ENCODE data around the gene RASA3. TPM values are rescaled to one million over a fixed set of nuclear protein-coding genes. Genes with fewer than 3 reads are reported as not detected.

Gene RASA3
- total and polyA plus RNA-seq, 10 of the 15 experiments (the other 5 are each of a cell fraction or from before 2014, with no cell fraction given), result 0.79 to 33.9 (median 17.6) TPM

DNA sequence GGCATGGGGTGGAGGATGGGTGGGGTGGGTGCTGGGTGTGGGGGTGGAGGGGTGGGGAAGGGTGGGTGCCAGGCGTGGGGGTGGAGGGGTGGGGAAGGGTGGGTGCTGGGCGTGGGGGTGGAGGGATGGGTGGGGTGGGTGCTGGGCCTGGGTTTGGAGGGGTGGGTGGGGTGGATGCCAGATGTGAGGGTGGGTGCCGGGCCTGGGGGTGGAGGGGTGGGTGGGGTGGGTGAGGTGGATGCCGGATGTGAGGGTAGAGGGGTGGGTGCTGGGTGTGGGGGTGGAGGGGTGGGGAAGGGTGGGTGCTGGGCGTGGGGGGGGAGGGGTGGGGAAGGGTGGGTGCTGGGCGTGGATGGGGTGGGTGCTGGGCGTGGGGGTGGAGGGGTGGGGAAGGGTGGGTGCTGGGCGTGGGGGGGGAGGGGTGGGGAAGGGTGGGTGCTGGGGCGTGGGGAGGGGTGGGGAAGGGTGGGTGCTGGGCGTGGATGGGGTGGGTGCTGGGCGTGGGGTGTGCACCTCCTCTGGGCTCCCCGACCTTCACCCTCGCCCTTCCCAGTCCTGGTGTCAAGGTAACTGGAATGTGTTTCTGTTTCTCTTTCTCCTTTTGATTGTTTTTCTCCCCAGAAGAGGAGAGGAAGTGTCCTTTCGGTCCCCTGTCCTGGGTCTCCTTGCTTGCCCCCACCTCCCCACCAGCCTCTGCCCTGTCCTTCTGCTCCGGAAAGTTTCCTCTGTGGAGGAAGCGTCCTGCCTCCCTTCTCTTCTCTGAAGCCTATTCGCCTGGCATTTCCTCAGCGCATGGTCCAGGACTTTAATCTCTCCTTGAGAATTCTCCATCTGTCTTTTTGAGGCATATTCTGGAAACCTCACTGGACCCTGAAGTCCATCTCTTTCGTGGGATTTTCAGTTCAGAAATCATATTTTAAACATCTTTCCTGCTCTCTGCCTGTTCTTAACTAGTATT, 23.8 kb upstream of the RASA3 start:
- no TSS peak for BruUV-seq (replicated peaks)
- no peaks in the 10 kb centered on the region for H3K79me2 ChIP-seq (ENCODE audit: control insufficient read depth, insufficient read depth, low read length)
- H2AFZ ChIP-seq (ENCODE audit: control insufficient read depth, low read depth, low read length), result no peak overlapping the region
- intact Hi-C loops (cut with micrococcal nuclease; ENCODE audit: unreplicated experiment), result no loop called here
- no peaks in the 10 kb centered on the region for H3K36me3 ChIP-seq (ENCODE audit: control insufficient read depth in 2 of 2, insufficient read depth in 2 of 2, low read length in 1 of 2)
- in situ Hi-C loops (cut with MboI), result no loop called here
- peaks cover 4% of the 10 kb centered on the region for H3K4me1 ChIP-seq (ENCODE audit: control insufficient read depth, insufficient read depth, low read length)
- no peak overlapping the region for H3K4me3 ChIP-seq
- ChIA-PET POLR2A (no interaction called here), RAD21 (ENCODE audit: unreplicated experiment) (no interaction called here), CTCF (no interaction called here), SMC1A (ENCODE audit: uncharacterized antibody, unreplicated experiment) (no interaction called here)
- H3K27ac ChIP-seq (ENCODE audit: control insufficient read depth, insufficient read depth), result no peak overlapping the region
- ATAC-seq (no peak), DNase-seq (ENCODE audit: low read depth, low spot score) (no peak), FAIRE-seq (no peak)
- no peaks in the 10 kb centered on the region for H4K20me1 ChIP-seq (ENCODE audit: control insufficient read depth, insufficient read depth)
- no peak overlapping the region for H3K4me2 ChIP-seq (ENCODE audit: control insufficient read depth, insufficient read depth)
- 44% methylated on average over 8 of the region's 19 CpGs for WGBS (ENCODE audit: insufficient coverage, insufficient replicate concordance, low lambda C conversion rate, missing lambda C conversion rate)
- H3K27me3 ChIP-seq (replicated peaks in 1 of 2; ENCODE audit: control insufficient read depth in 2 of 2, insufficient read depth in 2 of 2, low read length in 1 of 2), result peaks cover 0 to 2% of the 10 kb centered on the region in 2 experiments; a peak in 1 of 4 replicates
- H3K9me3 ChIP-seq (replicated peaks; ENCODE audit: control insufficient read depth, insufficient read depth, low read length), result peaks cover 4% of the 10 kb centered on the region; the same call in 1 of the 3 replicates
- H3K9ac ChIP-seq (ENCODE audit: control insufficient read depth, insufficient read depth, low read length), result no peak overlapping the region
- TF ChIP-seq SPI1 (IDR thresholded peaks at IDR 0.05; ENCODE audit: borderline replicate concordance, insufficient read depth, low read depth, low read length) (peak; percentile 19; the same call in 1 of the 2 replicates), TAF1 (IDR thresholded peaks at IDR 0.05; ENCODE audit: borderline replicate concordance, low read depth, low read length) (no peak)

DNA sequence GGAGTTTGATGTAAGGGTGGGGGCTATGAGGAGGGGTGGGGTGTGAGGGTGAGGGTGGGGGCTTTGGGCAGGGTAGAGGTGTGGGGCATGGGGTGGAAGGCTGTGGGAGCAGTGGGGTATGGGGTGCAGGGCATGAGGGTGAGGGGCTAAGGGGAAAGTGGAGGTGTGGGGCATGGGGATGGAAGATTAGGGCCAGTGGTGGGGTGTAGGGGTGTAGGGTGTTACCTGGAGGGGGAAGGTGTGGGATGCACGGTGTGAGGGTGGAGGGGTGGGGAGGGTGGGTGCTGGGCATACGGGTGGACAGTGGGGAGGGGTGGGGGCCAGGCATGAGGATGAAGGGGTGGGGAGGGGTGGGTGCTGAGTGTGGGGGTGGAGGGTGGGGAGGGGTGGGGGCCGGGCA, 22.9 kb upstream of the RASA3 start:
- H3K9ac ChIP-seq (ENCODE audit: control insufficient read depth, insufficient read depth, low read length), result no peak overlapping the region
- H3K9me3 ChIP-seq (replicated peaks; ENCODE audit: control insufficient read depth, insufficient read depth, low read length), result peaks cover 2% of the 10 kb centered on the region; the same call in 1 of the 3 replicates
- RAD21 ChIA-PET (ENCODE audit: unreplicated experiment), result no interaction called here
- DNase-seq (ENCODE audit: low read depth, low spot score) (no peak), FAIRE-seq (no peak), ATAC-seq (no peak)
- no peak overlapping the region for H3K4me2 ChIP-seq (ENCODE audit: control insufficient read depth, insufficient read depth)
- H3K27me3 ChIP-seq (replicated peaks in 1 of 2; ENCODE audit: control insufficient read depth in 2 of 2, insufficient read depth in 2 of 2, low read length in 1 of 2), result peaks cover 0 to 3% of the 10 kb centered on the region in 2 experiments; a peak in 1 of 4 replicates
- H3K4me1 ChIP-seq (ENCODE audit: control insufficient read depth, insufficient read depth, low read length), result peaks cover 4% of the 10 kb centered on the region
- no peak overlapping the region for H3K4me3 ChIP-seq
- intact Hi-C loops (cut with micrococcal nuclease; ENCODE audit: unreplicated experiment) (no loop called here), in situ Hi-C loops (cut with MboI) (no loop called here)
- CTCF ChIA-PET, result no interaction called here
- H3K36me3 ChIP-seq (ENCODE audit: control insufficient read depth in 2 of 2, insufficient read depth in 2 of 2, low read length in 1 of 2), result no peaks in the 10 kb centered on the region
- SMC1A ChIA-PET (ENCODE audit: uncharacterized antibody, unreplicated experiment), result no interaction called here
- no peaks in the 10 kb centered on the region for H3K79me2 ChIP-seq (ENCODE audit: control insufficient read depth, insufficient read depth, low read length)
- no CpG with 5 or more reads among the region's 3 CpGs for WGBS (ENCODE audit: insufficient coverage, insufficient replicate concordance, low lambda C conversion rate, missing lambda C conversion rate)
- H4K20me1 ChIP-seq (ENCODE audit: control insufficient read depth, insufficient read depth), result no peaks in the 10 kb centered on the region
- BruUV-seq (replicated peaks), result no TSS peak
- no peak overlapping the region for H2AFZ ChIP-seq (ENCODE audit: control insufficient read depth, low read depth, low read length)
- H3K27ac ChIP-seq (ENCODE audit: control insufficient read depth, insufficient read depth), result no peak overlapping the region
- POLR2A ChIA-PET, result no interaction called here
- TF ChIP-seq HCFC1 (IDR thresholded peaks at IDR 0.05; ENCODE audit: low read length), result no peak
- no peak for TF ChIP-seq RAD21 (IDR thresholded peaks at IDR 0.05; ENCODE audit: insufficient read depth, low read depth, low read length)
- TF ChIP-seq YY1 (IDR thresholded peaks at IDR 0.05; ENCODE audit: low read depth, low read length), result no peak
- no peak for TF ChIP-seq PAX5 (IDR thresholded peaks at IDR 0.05; ENCODE audit: borderline replicate concordance, low read depth, low read length)
- TF ChIP-seq, protein P1, sequence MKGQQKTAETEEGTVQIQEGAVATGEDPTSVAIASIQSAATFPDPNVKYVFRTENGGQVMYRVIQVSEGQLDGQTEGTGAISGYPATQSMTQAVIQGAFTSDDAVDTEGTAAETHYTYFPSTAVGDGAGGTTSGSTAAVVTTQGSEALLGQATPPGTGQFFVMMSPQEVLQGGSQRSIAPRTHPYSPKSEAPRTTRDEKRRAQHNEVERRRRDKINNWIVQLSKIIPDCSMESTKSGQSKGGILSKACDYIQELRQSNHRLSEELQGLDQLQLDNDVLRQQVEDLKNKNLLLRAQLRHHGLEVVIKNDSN (IDR thresholded peaks at IDR 0.05; ENCODE audit: borderline replicate concordance, extremely low read length, insufficient read depth, low read depth, low read length), result no peak
- no peak for TF ChIP-seq PAX8 (IDR thresholded peaks at IDR 0.05)
- TF ChIP-seq, protein P2, sequence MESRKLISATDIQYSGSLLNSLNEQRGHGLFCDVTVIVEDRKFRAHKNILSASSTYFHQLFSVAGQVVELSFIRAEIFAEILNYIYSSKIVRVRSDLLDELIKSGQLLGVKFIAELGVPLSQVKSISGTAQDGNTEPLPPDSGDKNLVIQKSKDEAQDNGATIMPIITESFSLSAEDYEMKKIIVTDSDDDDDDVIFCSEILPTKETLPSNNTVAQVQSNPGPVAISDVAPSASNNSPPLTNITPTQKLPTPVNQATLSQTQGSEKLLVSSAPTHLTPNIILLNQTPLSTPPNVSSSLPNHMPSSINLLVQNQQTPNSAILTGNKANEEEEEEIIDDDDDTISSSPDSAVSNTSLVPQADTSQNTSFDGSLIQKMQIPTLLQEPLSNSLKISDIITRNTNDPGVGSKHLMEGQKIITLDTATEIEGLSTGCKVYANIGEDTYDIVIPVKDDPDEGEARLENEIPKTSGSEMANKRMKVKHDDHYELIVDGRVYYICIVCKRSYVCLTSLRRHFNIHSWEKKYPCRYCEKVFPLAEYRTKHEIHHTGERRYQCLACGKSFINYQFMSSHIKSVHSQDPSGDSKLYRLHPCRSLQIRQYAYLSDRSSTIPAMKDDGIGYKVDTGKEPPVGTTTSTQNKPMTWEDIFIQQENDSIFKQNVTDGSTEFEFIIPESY (IDR thresholded peaks at IDR 0.05), result no peak
- no peak for TF ChIP-seq FOS (IDR thresholded peaks at IDR 0.05; ENCODE audit: borderline replicate concordance, extremely low read depth, insufficient read length)
- TF ChIP-seq GATAD2B (conservative IDR thresholded peaks at IDR 0.05; ENCODE audit: low read depth), result no peak
- no peak for TF ChIP-seq RAD51 (IDR thresholded peaks at IDR 0.05)
- no peak for TF ChIP-seq ESRRA (IDR thresholded peaks at IDR 0.05; ENCODE audit: low read length)
- TF ChIP-seq WRNIP1 (IDR thresholded peaks at IDR 0.05; ENCODE audit: borderline replicate concordance, low read depth, low read length), result no peak
- TF ChIP-seq SMARCA5 (IDR thresholded peaks at IDR 0.05), result no peak

All from GM12878 (cell line).